ENCODE results near the gene ATXN10.

The ATXN10 gene

DNA sequence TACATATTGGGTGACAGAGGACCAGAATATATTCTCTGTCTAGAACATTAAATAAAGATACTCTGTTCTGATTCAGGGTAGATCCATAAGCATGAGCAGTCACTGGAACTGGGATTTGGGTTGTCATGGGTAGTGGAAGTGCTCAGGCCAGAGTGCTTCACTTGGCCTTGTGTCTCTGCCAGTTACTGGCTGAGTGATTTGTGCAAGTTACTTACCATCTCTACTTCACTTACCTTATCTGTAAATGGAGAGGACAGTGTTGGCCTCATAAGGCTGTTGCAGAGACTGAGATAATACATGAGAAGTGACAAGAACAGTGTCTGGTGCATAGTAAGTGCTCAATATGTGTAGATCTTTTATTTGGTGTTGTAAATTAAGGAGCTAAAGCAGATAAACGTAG, 17.6 kb downstream of the ATXN10 start:
- no CpG with 5 or more reads among the region's 1 CpG for WGBS (ENCODE audit: insufficient coverage, insufficient read length)
- H3K27ac ChIP-seq (ENCODE audit: low read length), result no peak overlapping the region
- no peaks in the 10 kb centered on the region for H3K27me3 ChIP-seq (ENCODE audit: control insufficient read depth, insufficient read depth, low read length)
- H3K4me1 ChIP-seq (ENCODE audit: control insufficient read depth, insufficient read depth, low read length), result peaks cover 1% of the 10 kb centered on the region; the same call in 1 of the 2 replicates
- no peak for DNase-seq (ENCODE audit: low read depth, low spot score)
- no peaks in the 10 kb centered on the region for H3K9me3 ChIP-seq (ENCODE audit: control insufficient read depth, insufficient read depth, low read length)
- H3K4me3 ChIP-seq (ENCODE audit: low read length), result no peak overlapping the region
- H3K36me3 ChIP-seq (ENCODE audit: control insufficient read depth, insufficient read depth, low read length), result no peaks in the 10 kb centered on the region

DNA sequence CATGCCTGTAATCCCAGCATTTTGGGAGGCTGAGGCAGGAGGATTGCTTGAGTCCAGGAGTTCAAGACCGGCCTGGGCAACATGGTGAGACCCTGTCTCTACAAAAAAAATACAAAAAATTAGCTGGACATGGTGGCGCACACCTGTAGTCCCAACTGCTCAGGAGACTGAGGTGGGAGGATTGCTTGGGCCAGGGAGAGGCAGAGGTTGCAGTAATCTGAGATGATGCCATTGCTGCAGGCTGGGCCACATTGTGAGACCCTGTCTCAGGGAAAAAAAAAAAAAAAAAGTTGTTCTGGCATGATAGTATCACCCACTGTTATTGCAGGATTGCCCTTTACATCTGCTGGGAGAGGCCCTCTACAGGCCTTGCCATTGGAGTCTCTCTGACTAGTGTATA, 18.4 kb downstream of the ATXN10 start:
- H3K9me3 ChIP-seq (ENCODE audit: control insufficient read depth, insufficient read depth, low read length), result no peaks in the 10 kb centered on the region
- H3K27ac ChIP-seq (ENCODE audit: low read length), result no peak overlapping the region
- DNase-seq (ENCODE audit: low read depth, low spot score), result no peak
- H3K27me3 ChIP-seq (ENCODE audit: control insufficient read depth, insufficient read depth, low read length), result no peaks in the 10 kb centered on the region
- no peaks in the 10 kb centered on the region for H3K36me3 ChIP-seq (ENCODE audit: control insufficient read depth, insufficient read depth, low read length)
- no peak overlapping the region for H3K4me3 ChIP-seq (ENCODE audit: low read length)
- H3K4me1 ChIP-seq (ENCODE audit: control insufficient read depth, insufficient read depth, low read length), result peaks cover 1% of the 10 kb centered on the region; the same call in 1 of the 2 replicates
- WGBS (ENCODE audit: insufficient coverage, insufficient read length), result no CpG with 5 or more reads among the region's 2 CpGs

DNA sequence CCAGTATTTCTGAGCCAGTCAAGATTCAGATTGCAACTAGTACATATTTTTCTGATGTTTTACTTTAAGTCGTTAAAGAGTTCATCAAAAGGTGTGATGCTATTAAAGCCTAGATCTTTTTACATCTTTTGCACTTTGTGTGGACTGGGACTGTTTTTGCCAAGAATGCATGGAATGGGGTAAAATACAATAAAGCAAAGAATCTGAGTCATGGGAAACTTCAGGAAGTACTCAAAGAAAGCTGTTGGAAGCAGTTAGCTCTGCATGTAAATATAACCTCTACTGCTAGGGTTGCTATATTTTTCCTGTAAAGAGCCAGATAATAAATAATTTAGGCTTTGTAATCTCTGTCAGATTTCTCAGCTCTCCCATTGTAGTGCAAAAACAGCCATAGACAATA, 20.9 kb downstream of the ATXN10 start:
- Histone ChIP-seq H3K4me1 (ENCODE audit: control insufficient read depth, insufficient read depth, low read length) (peaks cover 1% of the 10 kb centered on the region; the same call in 1 of the 2 replicates), H3K36me3 (ENCODE audit: control insufficient read depth, insufficient read depth, low read length) (no peaks in the 10 kb centered on the region), H3K27me3 (ENCODE audit: control insufficient read depth, insufficient read depth, low read length) (no peaks in the 10 kb centered on the region), H3K27ac (ENCODE audit: low read length) (no peak overlapping the region), H3K9me3 (ENCODE audit: control insufficient read depth, insufficient read depth, low read length) (no peaks in the 10 kb centered on the region), H3K4me3 (ENCODE audit: low read length) (no peak overlapping the region)
- no CpG with 5 or more reads among the region's 1 CpG for WGBS (ENCODE audit: insufficient coverage, insufficient read length)
- DNase-seq (ENCODE audit: low read depth, low spot score), result no peak

DNA sequence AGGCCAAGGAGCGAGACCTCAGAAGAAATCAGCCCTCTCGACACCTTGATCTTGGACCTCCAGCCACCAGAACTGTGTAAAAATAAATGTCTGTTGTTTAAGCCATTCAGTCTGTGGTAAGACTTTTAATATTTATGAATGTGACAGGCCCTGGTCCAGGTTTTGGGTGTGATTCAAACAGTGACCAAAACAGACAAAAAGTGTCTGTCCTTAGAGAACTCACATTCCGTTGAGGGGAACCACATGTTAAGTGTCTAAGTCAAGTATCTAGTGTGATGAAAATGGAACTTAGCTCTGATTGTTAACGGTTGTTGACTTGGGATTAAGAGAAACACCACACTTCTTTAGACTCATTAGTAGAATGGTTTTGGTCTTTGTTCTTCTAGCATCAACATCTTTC, 22.2 kb downstream of the ATXN10 start:
- H3K9me3 ChIP-seq (ENCODE audit: control insufficient read depth, insufficient read depth, low read length), result no peaks in the 10 kb centered on the region
- peaks cover 1% of the 10 kb centered on the region; the same call in 1 of the 2 replicates for H3K4me1 ChIP-seq (ENCODE audit: control insufficient read depth, insufficient read depth, low read length)
- no peaks in the 10 kb centered on the region for H3K36me3 ChIP-seq (ENCODE audit: control insufficient read depth, insufficient read depth, low read length)
- H3K27ac ChIP-seq (ENCODE audit: low read length), result no peak overlapping the region
- no peaks in the 10 kb centered on the region for H3K27me3 ChIP-seq (ENCODE audit: control insufficient read depth, insufficient read depth, low read length)
- no peak for DNase-seq (ENCODE audit: low read depth, low spot score)
- no peak overlapping the region for H3K4me3 ChIP-seq (ENCODE audit: low read length)
- WGBS (ENCODE audit: insufficient coverage, insufficient read length), result no CpG with 5 or more reads among the region's 4 CpGs

DNA sequence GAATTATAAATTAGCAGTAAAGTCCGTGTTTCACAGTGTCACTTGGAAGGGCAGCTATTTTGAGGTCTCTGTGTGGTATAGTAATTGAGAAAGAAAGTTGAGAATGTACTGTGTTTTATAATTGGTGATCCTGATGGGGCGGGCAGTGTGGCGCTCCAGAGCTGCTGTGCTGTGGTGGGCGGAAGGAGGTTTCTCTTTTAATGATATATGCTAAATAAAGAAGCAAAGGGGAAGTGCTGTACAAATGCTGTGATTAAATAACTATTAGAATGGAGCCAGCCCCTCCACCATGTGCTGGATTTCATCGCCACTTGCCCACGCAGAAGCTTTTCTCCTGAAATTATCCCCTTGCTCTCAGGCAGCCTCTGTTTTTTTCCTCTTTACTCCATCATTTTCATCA, 24.6 kb downstream of the ATXN10 start:
- H3K9me3 ChIP-seq (ENCODE audit: control insufficient read depth, insufficient read depth, low read length), result no peaks in the 10 kb centered on the region
- no CpG with 5 or more reads among the region's 6 CpGs for WGBS (ENCODE audit: insufficient coverage, insufficient read length)
- no peak overlapping the region for H3K27ac ChIP-seq (ENCODE audit: low read length)
- H3K27me3 ChIP-seq (ENCODE audit: control insufficient read depth, insufficient read depth, low read length), result no peaks in the 10 kb centered on the region
- no peaks in the 10 kb centered on the region for H3K36me3 ChIP-seq (ENCODE audit: control insufficient read depth, insufficient read depth, low read length)
- no peak overlapping the region for H3K4me3 ChIP-seq (ENCODE audit: low read length)
- DNase-seq (ENCODE audit: low read depth, low spot score), result no peak
- peaks cover 1% of the 10 kb centered on the region; the same call in 1 of the 2 replicates for H3K4me1 ChIP-seq (ENCODE audit: control insufficient read depth, insufficient read depth, low read length)

DNA sequence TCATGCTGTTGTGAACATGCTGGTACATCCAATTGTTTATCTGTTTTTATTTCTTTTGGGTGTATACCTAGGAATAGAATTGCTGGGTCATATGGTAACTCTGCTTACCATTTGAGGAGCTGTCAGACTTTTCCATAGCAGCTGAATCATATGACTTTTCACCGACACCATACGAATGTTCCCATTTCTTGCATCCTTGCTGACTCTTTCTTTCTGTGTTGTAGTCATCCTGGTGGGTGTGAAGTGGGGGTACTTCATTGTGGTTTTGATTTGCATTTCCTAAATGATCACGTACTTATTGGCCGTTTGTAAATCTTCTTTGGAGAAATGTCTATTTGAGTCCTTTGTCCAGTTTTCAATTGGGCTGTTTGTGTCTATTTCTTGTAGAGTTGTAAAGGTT, 26.5 kb downstream of the ATXN10 start:
- Histone ChIP-seq H3K36me3 (ENCODE audit: control insufficient read depth, insufficient read depth, low read length) (no peaks in the 10 kb centered on the region; the same call in 1 of the 2 replicates), H3K9me3 (ENCODE audit: control insufficient read depth, insufficient read depth, low read length) (no peaks in the 10 kb centered on the region), H3K4me3 (ENCODE audit: low read length) (no peak overlapping the region), H3K27ac (ENCODE audit: low read length) (no peak overlapping the region), H3K4me1 (ENCODE audit: control insufficient read depth, insufficient read depth, low read length) (no peaks in the 10 kb centered on the region), H3K27me3 (ENCODE audit: control insufficient read depth, insufficient read depth, low read length) (no peaks in the 10 kb centered on the region)
- WGBS (ENCODE audit: insufficient coverage, insufficient read length), result no CpG with 5 or more reads among the region's 4 CpGs
- no peak for DNase-seq (ENCODE audit: low read depth, low spot score)

DNA sequence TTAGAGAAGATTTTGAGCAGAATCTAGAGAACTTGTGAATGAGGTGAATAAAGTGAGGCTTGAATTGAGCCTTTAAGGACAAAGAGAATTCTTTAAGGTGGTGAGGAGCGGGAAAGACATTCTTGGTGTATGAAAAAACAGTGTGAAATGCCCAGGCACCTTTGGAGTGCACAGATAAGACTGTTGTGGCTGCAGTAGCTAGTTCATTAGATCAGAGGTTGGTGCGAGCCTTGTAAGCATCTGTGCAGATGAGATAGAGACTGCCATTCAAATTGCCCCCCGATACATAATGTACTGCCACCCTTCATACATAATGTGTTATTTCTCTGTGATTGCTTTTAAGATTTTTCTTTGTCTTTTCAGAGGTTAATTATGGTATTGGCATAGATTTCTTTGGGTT, 31.3 kb downstream of the ATXN10 start:
- no CpG with 5 or more reads among the region's 3 CpGs for WGBS (ENCODE audit: insufficient coverage, insufficient read length)
- Histone ChIP-seq H3K4me3 (ENCODE audit: low read length) (no peak overlapping the region), H3K36me3 (ENCODE audit: control insufficient read depth, insufficient read depth, low read length) (peaks cover 2% of the 10 kb centered on the region; the same call in 1 of the 2 replicates), H3K9me3 (ENCODE audit: control insufficient read depth, insufficient read depth, low read length) (no peaks in the 10 kb centered on the region), H3K4me1 (ENCODE audit: control insufficient read depth, insufficient read depth, low read length) (no peaks in the 10 kb centered on the region), H3K27ac (ENCODE audit: low read length) (no peak overlapping the region), H3K27me3 (ENCODE audit: control insufficient read depth, insufficient read depth, low read length) (no peaks in the 10 kb centered on the region)
- no peak for DNase-seq (ENCODE audit: low read depth, low spot score)

DNA sequence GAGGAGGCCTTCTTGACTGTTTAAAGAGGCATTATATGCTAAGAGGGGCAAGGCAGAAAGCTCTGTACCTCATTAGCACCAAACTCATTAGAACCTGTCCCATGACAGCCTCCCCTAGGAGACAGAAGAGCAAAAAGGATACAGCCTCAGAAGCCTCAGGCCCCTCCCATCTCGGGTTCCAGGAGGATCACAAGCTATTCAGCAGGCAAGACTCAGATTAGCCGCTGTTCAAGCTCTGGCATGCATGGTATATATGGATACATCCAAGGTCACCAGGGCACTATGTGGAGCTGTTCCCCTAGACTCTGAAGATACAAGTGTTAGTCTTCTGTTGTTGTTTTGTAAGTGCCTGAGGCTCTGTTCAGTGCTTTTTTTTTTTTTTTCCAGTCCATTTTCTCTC, 32.1 kb downstream of the ATXN10 start:
- H3K4me1 ChIP-seq (ENCODE audit: control insufficient read depth, insufficient read depth, low read length), result no peaks in the 10 kb centered on the region
- WGBS (ENCODE audit: insufficient coverage, insufficient read length), result no CpG with 5 or more reads among the region's 2 CpGs
- no peak overlapping the region for H3K27ac ChIP-seq (ENCODE audit: low read length)
- peaks cover 2% of the 10 kb centered on the region; the same call in 1 of the 2 replicates for H3K36me3 ChIP-seq (ENCODE audit: control insufficient read depth, insufficient read depth, low read length)
- H3K27me3 ChIP-seq (ENCODE audit: control insufficient read depth, insufficient read depth, low read length), result no peaks in the 10 kb centered on the region
- no peaks in the 10 kb centered on the region for H3K9me3 ChIP-seq (ENCODE audit: control insufficient read depth, insufficient read depth, low read length)
- no peak for DNase-seq (ENCODE audit: low read depth, low spot score)
- H3K4me3 ChIP-seq (ENCODE audit: low read length), result no peak overlapping the region

DNA sequence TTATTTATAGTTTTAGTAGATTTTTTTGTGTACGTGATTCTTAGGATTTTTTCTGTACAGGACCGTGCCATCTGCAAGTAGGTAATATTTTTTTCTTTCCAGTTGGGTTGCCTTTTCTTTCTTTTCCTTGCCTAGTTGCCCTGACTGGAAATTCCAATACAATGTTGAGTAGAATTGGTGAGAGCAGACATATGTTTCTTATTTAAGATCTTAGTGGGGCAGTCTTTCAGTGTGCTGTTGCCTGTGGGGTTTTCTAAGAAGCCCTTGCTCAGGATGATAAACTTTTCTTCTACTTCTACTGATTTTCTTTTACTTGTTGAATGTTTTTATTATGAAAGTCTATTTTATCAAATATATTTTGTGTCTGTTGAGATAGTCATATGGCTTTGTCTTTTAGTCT, 33.0 kb downstream of the ATXN10 start:
- no peak overlapping the region for H3K4me3 ChIP-seq (ENCODE audit: low read length)
- no peaks in the 10 kb centered on the region for H3K27me3 ChIP-seq (ENCODE audit: control insufficient read depth, insufficient read depth, low read length)
- WGBS (ENCODE audit: insufficient coverage, insufficient read length), result no CpG with 5 or more reads among the region's 2 CpGs
- no peak overlapping the region for H3K27ac ChIP-seq (ENCODE audit: low read length)
- H3K9me3 ChIP-seq (ENCODE audit: control insufficient read depth, insufficient read depth, low read length), result no peaks in the 10 kb centered on the region
- peaks cover 2% of the 10 kb centered on the region; the same call in 1 of the 2 replicates for H3K36me3 ChIP-seq (ENCODE audit: control insufficient read depth, insufficient read depth, low read length)
- DNase-seq (ENCODE audit: low read depth, low spot score), result no peak
- H3K4me1 ChIP-seq (ENCODE audit: control insufficient read depth, insufficient read depth, low read length), result no peaks in the 10 kb centered on the region

DNA sequence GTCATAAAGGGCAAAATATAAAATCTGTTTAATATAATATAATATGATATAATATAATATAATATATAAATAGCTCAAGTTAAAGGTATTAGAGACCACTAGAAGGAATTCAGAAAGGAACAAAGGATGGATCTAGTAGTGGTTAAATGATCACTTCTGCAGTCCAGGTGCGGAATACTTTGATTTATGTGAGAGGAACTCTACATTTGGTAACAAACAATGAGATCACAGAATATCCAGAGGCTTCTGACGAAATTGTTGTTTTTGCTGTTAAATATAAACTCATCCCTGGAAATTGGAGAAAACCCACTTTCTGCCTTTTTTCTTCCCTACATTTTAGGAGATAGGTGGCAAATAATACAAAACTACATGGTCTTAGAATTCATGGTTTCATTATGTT, 36.0 kb downstream of the ATXN10 start:
- H3K36me3 ChIP-seq (ENCODE audit: control insufficient read depth, insufficient read depth, low read length), result peaks cover 2% of the 10 kb centered on the region; the same call in 1 of the 2 replicates

DNA sequence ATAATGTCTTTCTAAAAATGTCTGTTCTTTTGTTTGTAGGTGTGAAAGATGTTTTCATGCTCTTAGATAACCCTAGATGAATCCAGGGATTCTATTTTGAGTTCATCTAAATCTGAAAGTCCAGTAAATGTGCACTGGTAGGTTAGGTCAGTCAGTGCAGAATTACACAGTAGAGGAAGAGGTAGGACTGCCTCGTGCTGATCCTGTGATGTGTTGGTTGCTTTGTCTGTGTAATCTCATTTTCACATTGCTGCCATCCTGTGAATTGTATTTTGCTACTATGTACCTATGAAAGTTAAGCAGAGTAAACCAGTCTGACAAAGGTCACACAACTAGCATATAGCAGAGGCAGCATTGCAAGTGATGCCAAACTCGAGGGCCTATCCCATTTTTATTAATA, 36.5 kb downstream of the ATXN10 start:
- no peak overlapping the region for H3K4me3 ChIP-seq (ENCODE audit: low read length)
- no peaks in the 10 kb centered on the region for H3K4me1 ChIP-seq (ENCODE audit: control insufficient read depth, insufficient read depth, low read length)
- peaks cover 2% of the 10 kb centered on the region; the same call in 1 of the 2 replicates for H3K36me3 ChIP-seq (ENCODE audit: control insufficient read depth, insufficient read depth, low read length)
- H3K27ac ChIP-seq (ENCODE audit: low read length), result no peak overlapping the region
- DNase-seq (ENCODE audit: low read depth, low spot score), result no peak
- H3K27me3 ChIP-seq (ENCODE audit: control insufficient read depth, insufficient read depth, low read length), result no peaks in the 10 kb centered on the region
- no CpG with 5 or more reads among the region's 2 CpGs for WGBS (ENCODE audit: insufficient coverage, insufficient read length)
- no peaks in the 10 kb centered on the region for H3K9me3 ChIP-seq (ENCODE audit: control insufficient read depth, insufficient read depth, low read length)

More for the DNA sequence above, 36.0 kb downstream of the ATXN10 start:
- H3K4me1 ChIP-seq (ENCODE audit: control insufficient read depth, insufficient read depth, low read length), result no peaks in the 10 kb centered on the region
- H3K27ac ChIP-seq (ENCODE audit: low read length), result no peak overlapping the region
- H3K9me3 ChIP-seq (ENCODE audit: control insufficient read depth, insufficient read depth, low read length), result no peaks in the 10 kb centered on the region
- WGBS (ENCODE audit: insufficient coverage, insufficient read length), result no CpG with 5 or more reads among the region's 2 CpGs
- no peak for DNase-seq (ENCODE audit: low read depth, low spot score)
- no peaks in the 10 kb centered on the region for H3K27me3 ChIP-seq (ENCODE audit: control insufficient read depth, insufficient read depth, low read length)
- H3K4me3 ChIP-seq (ENCODE audit: low read length), result no peak overlapping the region
